ENCODE results near the gene PIGU.

- TF ChIP-seq, protein P1, sequence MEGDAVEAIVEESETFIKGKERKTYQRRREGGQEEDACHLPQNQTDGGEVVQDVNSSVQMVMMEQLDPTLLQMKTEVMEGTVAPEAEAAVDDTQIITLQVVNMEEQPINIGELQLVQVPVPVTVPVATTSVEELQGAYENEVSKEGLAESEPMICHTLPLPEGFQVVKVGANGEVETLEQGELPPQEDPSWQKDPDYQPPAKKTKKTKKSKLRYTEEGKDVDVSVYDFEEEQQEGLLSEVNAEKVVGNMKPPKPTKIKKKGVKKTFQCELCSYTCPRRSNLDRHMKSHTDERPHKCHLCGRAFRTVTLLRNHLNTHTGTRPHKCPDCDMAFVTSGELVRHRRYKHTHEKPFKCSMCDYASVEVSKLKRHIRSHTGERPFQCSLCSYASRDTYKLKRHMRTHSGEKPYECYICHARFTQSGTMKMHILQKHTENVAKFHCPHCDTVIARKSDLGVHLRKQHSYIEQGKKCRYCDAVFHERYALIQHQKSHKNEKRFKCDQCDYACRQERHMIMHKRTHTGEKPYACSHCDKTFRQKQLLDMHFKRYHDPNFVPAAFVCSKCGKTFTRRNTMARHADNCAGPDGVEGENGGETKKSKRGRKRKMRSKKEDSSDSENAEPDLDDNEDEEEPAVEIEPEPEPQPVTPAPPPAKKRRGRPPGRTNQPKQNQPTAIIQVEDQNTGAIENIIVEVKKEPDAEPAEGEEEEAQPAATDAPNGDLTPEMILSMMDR (IDR thresholded peaks at IDR 0.05) = no peak
- no peak for TF ChIP-seq POLR2A (IDR thresholded peaks at IDR 0.05)
- no peak for TF ChIP-seq POLR2AphosphoS5 (IDR thresholded peaks at IDR 0.05; ENCODE audit: insufficient read depth in 1 of 2, low read depth in 1 of 2)
Observed at GRCh38 chr20:34549929-34550305, 127.0 kb downstream of the PIGU start.
